ENCODE data around the gene POMP.

The POMP gene

GRCh38 chr13:28697441-28697840 lies 38.5 kb downstream of the POMP start:
- H3K9me3 ChIP-seq (ENCODE audit: control insufficient read depth in 2 of 2, low read length in 2 of 2): no peaks in the 10 kb centered on the region
- no peak overlapping the region for H3K9ac ChIP-seq (ENCODE audit: low read length in 2 of 2)

GRCh38 chr13:28699246-28699645 lies 40.3 kb downstream of the POMP start:
- peaks cover 14 to 18% of the 10 kb centered on the region in 2 donors for H3K36me3 ChIP-seq (ENCODE audit: control insufficient read depth in 2 of 2, insufficient read depth in 2 of 2, low read length in 2 of 2)
- no peak overlapping the region for H3K9ac ChIP-seq (ENCODE audit: low read length in 2 of 2)
- no peak overlapping the region for H3K27ac ChIP-seq (ENCODE audit: low read length)
- no peaks in the 10 kb centered on the region for H3K4me1 ChIP-seq (ENCODE audit: control insufficient read depth, insufficient read depth, low read length)
- H3K9me3 ChIP-seq (ENCODE audit: control insufficient read depth in 2 of 2, low read length in 2 of 2): no peaks in the 10 kb centered on the region
- no peak overlapping the region for H3K4me3 ChIP-seq (ENCODE audit: low read length in 2 of 2)
- no peaks in the 10 kb centered on the region for H3K27me3 ChIP-seq (ENCODE audit: control insufficient read depth in 1 of 2, insufficient read depth in 2 of 2, low read length in 2 of 2)

More at GRCh38 chr13:28697441-28697840, 38.5 kb downstream of the POMP start:
- H3K36me3 ChIP-seq (ENCODE audit: control insufficient read depth in 2 of 2, insufficient read depth in 2 of 2, low read length in 2 of 2): peaks cover 11 to 18% of the 10 kb centered on the region in 2 donors
- H3K4me3 ChIP-seq (ENCODE audit: low read length in 2 of 2): no peak overlapping the region
- no peak overlapping the region for H3K27ac ChIP-seq (ENCODE audit: low read length)
- H3K4me1 ChIP-seq (ENCODE audit: control insufficient read depth, insufficient read depth, low read length): no peaks in the 10 kb centered on the region
- no peaks in the 10 kb centered on the region for H3K27me3 ChIP-seq (ENCODE audit: control insufficient read depth in 1 of 2, insufficient read depth in 2 of 2, low read length in 2 of 2)

- Histone ChIP-seq H3K4me1 (ENCODE audit: control insufficient read depth, insufficient read depth, low read length) (no peaks in the 10 kb centered on the region), H3K27me3 (ENCODE audit: control insufficient read depth in 1 of 2, insufficient read depth in 2 of 2, low read length in 2 of 2) (no peaks in the 10 kb centered on the region), H3K9me3 (ENCODE audit: control insufficient read depth in 2 of 2, low read length in 2 of 2) (no peaks in the 10 kb centered on the region), H3K36me3 (ENCODE audit: control insufficient read depth in 2 of 2, insufficient read depth in 2 of 2, low read length in 2 of 2) (peaks cover 12 to 14% of the 10 kb centered on the region in 2 donors), H3K9ac (ENCODE audit: low read length in 2 of 2) (no peak overlapping the region), H3K4me3 (ENCODE audit: low read length in 2 of 2) (no peak overlapping the region), H3K27ac (ENCODE audit: low read length) (no peak overlapping the region)
These were observed 45.4 kb downstream of the POMP start for GRCh38 chr13:28704282-28704681.

- H3K27ac ChIP-seq (ENCODE audit: low read length): no peak overlapping the region
- no peak overlapping the region for H3K4me3 ChIP-seq (ENCODE audit: low read length in 2 of 2)
- H3K4me1 ChIP-seq (ENCODE audit: control insufficient read depth, insufficient read depth, low read length): no peaks in the 10 kb centered on the region
- no peaks in the 10 kb centered on the region for H3K9me3 ChIP-seq (ENCODE audit: control insufficient read depth in 2 of 2, low read length in 2 of 2)
- no peaks in the 10 kb centered on the region for H3K27me3 ChIP-seq (ENCODE audit: control insufficient read depth in 1 of 2, insufficient read depth in 2 of 2, low read length in 2 of 2)
- peaks cover 8 to 11% of the 10 kb centered on the region in 2 donors for H3K36me3 ChIP-seq (ENCODE audit: control insufficient read depth in 2 of 2, insufficient read depth in 2 of 2, low read length in 2 of 2)
- H3K9ac ChIP-seq (ENCODE audit: low read length in 2 of 2): no peak overlapping the region
These were observed 46.0 kb downstream of the POMP start for GRCh38 chr13:28704919-28705318.

- Histone ChIP-seq H3K27ac (ENCODE audit: low read length) (no peak overlapping the region), H3K4me3 (ENCODE audit: low read length in 2 of 2) (no peak overlapping the region), H3K9ac (ENCODE audit: low read length in 2 of 2) (no peak overlapping the region), H3K9me3 (ENCODE audit: control insufficient read depth in 2 of 2, low read length in 2 of 2) (no peaks in the 10 kb centered on the region), H3K36me3 (ENCODE audit: control insufficient read depth in 2 of 2, insufficient read depth in 2 of 2, low read length in 2 of 2) (peaks cover 5 to 8% of the 10 kb centered on the region in 2 donors), H3K27me3 (ENCODE audit: control insufficient read depth in 1 of 2, insufficient read depth in 2 of 2, low read length in 2 of 2) (no peaks in the 10 kb centered on the region), H3K4me1 (ENCODE audit: control insufficient read depth, insufficient read depth, low read length) (no peaks in the 10 kb centered on the region)
These were observed 46.6 kb downstream of the POMP start for GRCh38 chr13:28705461-28706083.

GRCh38 chr13:28707629-28708427 lies 48.9 kb downstream of the POMP start:
- Histone ChIP-seq H3K36me3 (ENCODE audit: control insufficient read depth in 2 of 2, insufficient read depth in 2 of 2, low read length in 2 of 2) (peaks cover 0 to 3% of the 10 kb centered on the region in 2 donors), H3K27ac (ENCODE audit: low read length) (no peak overlapping the region), H3K4me3 (ENCODE audit: low read length in 2 of 2) (no peak overlapping the region), H3K4me1 (ENCODE audit: control insufficient read depth, insufficient read depth, low read length) (no peaks in the 10 kb centered on the region), H3K27me3 (ENCODE audit: control insufficient read depth in 1 of 2, insufficient read depth in 2 of 2, low read length in 2 of 2) (no peaks in the 10 kb centered on the region), H3K9ac (ENCODE audit: low read length in 2 of 2) (no peak overlapping the region), H3K9me3 (ENCODE audit: control insufficient read depth in 2 of 2, low read length in 2 of 2) (no peaks in the 10 kb centered on the region)

GRCh38 chr13:28710161-28710560 lies 51.2 kb downstream of the POMP start:
- Histone ChIP-seq H3K4me1 (ENCODE audit: control insufficient read depth, insufficient read depth, low read length) (no peaks in the 10 kb centered on the region), H3K36me3 (ENCODE audit: control insufficient read depth in 2 of 2, insufficient read depth in 2 of 2, low read length in 2 of 2) (peaks cover 0 to 3% of the 10 kb centered on the region in 2 donors), H3K9ac (ENCODE audit: low read length in 2 of 2) (no peak overlapping the region), H3K27ac (ENCODE audit: low read length) (no peak overlapping the region), H3K27me3 (ENCODE audit: control insufficient read depth in 1 of 2, insufficient read depth in 2 of 2, low read length in 2 of 2) (no peaks in the 10 kb centered on the region), H3K9me3 (ENCODE audit: control insufficient read depth in 2 of 2, low read length in 2 of 2) (no peaks in the 10 kb centered on the region), H3K4me3 (ENCODE audit: low read length in 2 of 2) (no peak overlapping the region)

GRCh38 chr13:28714651-28715050 lies 55.7 kb downstream of the POMP start:
- no peaks in the 10 kb centered on the region for H3K27me3 ChIP-seq (ENCODE audit: control insufficient read depth in 1 of 2, insufficient read depth in 2 of 2, low read length in 2 of 2)
- H3K36me3 ChIP-seq (ENCODE audit: control insufficient read depth in 2 of 2, insufficient read depth in 2 of 2, low read length in 2 of 2): peaks cover 0 to 3% of the 10 kb centered on the region in 2 donors
- H3K27ac ChIP-seq (ENCODE audit: low read length): no peak overlapping the region
- peaks cover 12% of the 10 kb centered on the region for H3K4me1 ChIP-seq (ENCODE audit: control insufficient read depth, insufficient read depth, low read length)
- H3K9me3 ChIP-seq (ENCODE audit: control insufficient read depth in 2 of 2, low read length in 2 of 2): no peaks in the 10 kb centered on the region
- H3K9ac ChIP-seq (ENCODE audit: low read length in 2 of 2): no peak overlapping the region
- H3K4me3 ChIP-seq (ENCODE audit: low read length in 2 of 2): no peak overlapping the region

- Histone ChIP-seq H3K36me3 (ENCODE audit: control insufficient read depth in 2 of 2, insufficient read depth in 2 of 2, low read length in 2 of 2) (no peaks in the 10 kb centered on the region), H3K4me1 (ENCODE audit: control insufficient read depth, insufficient read depth, low read length) (peaks cover 12% of the 10 kb centered on the region), H3K27ac (ENCODE audit: low read length) (no peak overlapping the region), H3K9me3 (ENCODE audit: control insufficient read depth in 2 of 2, low read length in 2 of 2) (no peaks in the 10 kb centered on the region), H3K27me3 (ENCODE audit: control insufficient read depth in 1 of 2, insufficient read depth in 2 of 2, low read length in 2 of 2) (no peaks in the 10 kb centered on the region), H3K9ac (ENCODE audit: low read length in 2 of 2) (no peak overlapping the region), H3K4me3 (ENCODE audit: low read length in 2 of 2) (no peak overlapping the region)
These were observed 57.6 kb downstream of the POMP start for GRCh38 chr13:28716511-28716910.

- no peak overlapping the region for H3K9ac ChIP-seq (ENCODE audit: low read length in 2 of 2)
- no peaks in the 10 kb centered on the region for H3K36me3 ChIP-seq (ENCODE audit: control insufficient read depth in 2 of 2, insufficient read depth in 2 of 2, low read length in 2 of 2)
- no peak overlapping the region for H3K4me3 ChIP-seq (ENCODE audit: low read length in 2 of 2)
- H3K9me3 ChIP-seq (ENCODE audit: control insufficient read depth in 2 of 2, low read length in 2 of 2): no peaks in the 10 kb centered on the region
- no peak overlapping the region for H3K27ac ChIP-seq (ENCODE audit: low read length)
- peaks cover 12% of the 10 kb centered on the region for H3K4me1 ChIP-seq (ENCODE audit: control insufficient read depth, insufficient read depth, low read length)
- no peaks in the 10 kb centered on the region for H3K27me3 ChIP-seq (ENCODE audit: control insufficient read depth in 1 of 2, insufficient read depth in 2 of 2, low read length in 2 of 2)
These were observed 58.2 kb downstream of the POMP start for GRCh38 chr13:28717170-28717569.

- H3K9ac ChIP-seq (ENCODE audit: low read length in 2 of 2): peak overlapping the region; percentile 72 to 94
- H3K4me3 ChIP-seq (ENCODE audit: low read length in 2 of 2): peak overlapping the region; percentile 62 to 91
- no peaks in the 10 kb centered on the region for H3K27me3 ChIP-seq (ENCODE audit: control insufficient read depth in 1 of 2, insufficient read depth in 2 of 2, low read length in 2 of 2)
- peak overlapping the region; percentile 90 for H3K27ac ChIP-seq (ENCODE audit: low read length)
- no peaks in the 10 kb centered on the region for H3K9me3 ChIP-seq (ENCODE audit: control insufficient read depth in 2 of 2, low read length in 2 of 2)
- H3K36me3 ChIP-seq (ENCODE audit: control insufficient read depth in 2 of 2, insufficient read depth in 2 of 2, low read length in 2 of 2): no peaks in the 10 kb centered on the region
- peaks cover 12% of the 10 kb centered on the region for H3K4me1 ChIP-seq (ENCODE audit: control insufficient read depth, insufficient read depth, low read length)
These were observed 59.2 kb downstream of the POMP start for GRCh38 chr13:28718196-28718542.
